H9 (cell line): ENCODE results near the gene KDM1B. TPM values are rescaled to one million over a fixed set of nuclear protein-coding genes. Genes with fewer than 3 reads are reported as not detected.

ENCODE experiments used
- DNase-seq: peaks from one replicate; pipeline ENCODE4 v3.0.0-alpha.2; 2017
- H2AFZ ChIP-seq: one replicate; pipeline ENCODE4 v1.6.1; 2013; ENCODE audit warnings: mild to moderate bottlenecking, low read length, control low read depth, moderate library complexity
- H2AK5ac ChIP-seq: 2 replicates; pipeline ENCODE4 v1.6.1; 2013; ENCODE audit warnings: low read length, control low read depth, mixed read lengths; ENCODE audit not compliant: insufficient read length
- H2BK120ac ChIP-seq: one replicate; pipeline ENCODE4 v1.6.1; 2013; ENCODE audit warnings: low read depth, mild to moderate bottlenecking, low read length, control low read depth, inconsistent platforms; ENCODE audit not compliant: poor library complexity, severe bottlenecking
- H2BK12ac ChIP-seq: 2 replicates; pipeline ENCODE4 v1.6.1; 2013; ENCODE audit warnings: low read length, control low read depth, mixed read lengths, low read depth; ENCODE audit not compliant: insufficient read length
- H2BK15ac ChIP-seq: 2 replicates; pipeline ENCODE4 v1.6.1; 2013; ENCODE audit warnings: low read depth, low read length, control low read depth
- H2BK20ac ChIP-seq: one replicate; pipeline ENCODE4 v1.6.1; 2013; ENCODE audit warnings: low read depth, mild to moderate bottlenecking, low read length, control low read depth, inconsistent platforms; ENCODE audit not compliant: poor library complexity, severe bottlenecking
- H2BK5ac ChIP-seq: 2 replicates; pipeline ENCODE4 v1.6.1; 2013; ENCODE audit warnings: low read length, control low read depth, mixed read lengths; ENCODE audit not compliant: insufficient read length
- H3K14ac ChIP-seq: 2 replicates; pipeline ENCODE4 v1.6.1; 2013; ENCODE audit warnings: low read length, control low read depth; ENCODE audit not compliant: insufficient read depth
- H3K18ac ChIP-seq: 2 replicates; pipeline ENCODE4 v1.6.1; 2013; ENCODE audit warnings: low read depth, mild to moderate bottlenecking, mixed read lengths, low read length, control low read depth; ENCODE audit not compliant: insufficient read length
- H3K23ac ChIP-seq: 2 replicates; pipeline ENCODE4 v1.6.1; 2013; ENCODE audit warnings: low read length, control low read depth, mixed read lengths, low read depth; ENCODE audit not compliant: insufficient read length
- H3K23me2 ChIP-seq: 2 replicates; pipeline ENCODE4 v1.6.1; 2013; ENCODE audit warnings: low read depth, mild to moderate bottlenecking, mixed read lengths, low read length, control low read depth; ENCODE audit not compliant: insufficient read length, poor library complexity, severe bottlenecking
- H3K27ac ChIP-seq: 2 replicates; pipeline ENCODE4 v1.5.1; 2013; ENCODE audit warnings: low read length, control low read depth, mixed read lengths, low read depth; ENCODE audit not compliant: insufficient read length
- H3K27me3 ChIP-seq: 2 replicates; pipeline ENCODE4 v1.6.1; 2013; ENCODE audit warnings: low read length, control low read depth, inconsistent platforms; ENCODE audit not compliant: insufficient read depth
- H3K4ac ChIP-seq: 2 replicates; pipeline ENCODE4 v1.6.1; 2013; ENCODE audit warnings: low read depth, mild to moderate bottlenecking, control low read depth, inconsistent platforms, low read length, moderate library complexity
- H3K4me1 ChIP-seq: 2 replicates; pipeline ENCODE4 v1.6.1; 2013; ENCODE audit warnings: low read length, control low read depth, inconsistent platforms; ENCODE audit not compliant: insufficient read depth
- H3K4me2 ChIP-seq: 2 replicates; pipeline ENCODE4 v1.6.1; 2013; ENCODE audit warnings: low read length, control low read depth, mixed read lengths; ENCODE audit not compliant: insufficient read length, insufficient read depth
- H3K56ac ChIP-seq: 2 replicates; pipeline ENCODE4 v1.6.1; 2013; ENCODE audit warnings: low read depth, mild to moderate bottlenecking, mixed read lengths, low read length, control low read depth; ENCODE audit not compliant: insufficient read length
- H3K79me1 ChIP-seq: 2 replicates; pipeline ENCODE4 v1.6.1; 2013; ENCODE audit warnings: low read depth, mild to moderate bottlenecking, moderate library complexity, low read length, control low read depth, inconsistent platforms; ENCODE audit not compliant: insufficient read depth, poor library complexity, severe bottlenecking
- H3K79me2 ChIP-seq: 2 replicates; pipeline ENCODE4 v1.6.1; 2013; ENCODE audit warnings: low read length, control low read depth, inconsistent platforms; ENCODE audit not compliant: insufficient read depth
- H3K9ac ChIP-seq: 2 replicates; pipeline ENCODE4 v1.6.1; 2013; ENCODE audit warnings: low read length, control low read depth, mixed read lengths; ENCODE audit not compliant: insufficient read length; ENCODE audit errors: extremely low read depth
- H3K9me3 ChIP-seq: one replicate; pipeline ENCODE4 v1.6.1; 2013; ENCODE audit warnings: low read depth, low read length, inconsistent platforms; ENCODE audit not compliant: control insufficient read depth
- H3T11ph ChIP-seq: one replicate; pipeline ENCODE4 v1.6.1; 2013; ENCODE audit warnings: mild to moderate bottlenecking, low read length, control low read depth, inconsistent platforms
- H4K20me1 ChIP-seq: one replicate; pipeline ENCODE4 v1.6.1; 2013; ENCODE audit not compliant: control insufficient read depth, insufficient read length, insufficient read depth
- H4K5ac ChIP-seq: 2 replicates; pipeline ENCODE4 v1.6.1; 2013; ENCODE audit warnings: low read depth, mild to moderate bottlenecking, mixed read lengths, low read length, control low read depth; ENCODE audit not compliant: insufficient read length
- H4K8ac ChIP-seq: replicated peaks from 2 replicates; pipeline ENCODE4 v1.6.1; 2013; ENCODE audit warnings: low read length, control low read depth, mixed read lengths, low read depth; ENCODE audit not compliant: insufficient read length
- H4K91ac ChIP-seq: 2 replicates; pipeline ENCODE4 v1.6.1; 2013; ENCODE audit warnings: low read depth, mild to moderate bottlenecking, moderate library complexity, mixed read lengths, low read length, control low read depth; ENCODE audit not compliant: insufficient read length
- H3K27ac Mint-ChIP-seq, 3 experiments: 2 replicates in 2 of 3; 3 replicates in 1 of 3; pipeline ENCODE4 v1.8.0; 2020 to 2021; ENCODE audit warnings: mixed read lengths in 3 of 3, mild to moderate bottlenecking in 1 of 3, moderate library complexity in 1 of 3
- H3K27me3 Mint-ChIP-seq: 2 replicates; pipeline ENCODE4 v1.8.0; 2021; ENCODE audit warnings: low read depth, mild to moderate bottlenecking, moderate library complexity, mixed read lengths
- H3K36me3 Mint-ChIP-seq, 3 experiments: 2 replicates in 2 of 3; 3 replicates in 1 of 3; pipeline ENCODE4 v1.8.0; 2020 to 2021; ENCODE audit warnings: low read depth in 3 of 3, mixed read lengths in 3 of 3; ENCODE audit not compliant: insufficient read depth in 1 of 3
- H3K4me1 Mint-ChIP-seq, 2 experiments: 2 replicates each; pipeline ENCODE4 v1.8.0; 2020; ENCODE audit warnings: mixed read lengths in 2 of 2
- H3K4me3 Mint-ChIP-seq, 2 experiments: 2 replicates in 1 of 2; 3 replicates in 1 of 2; pipeline ENCODE4 v1.8.0; 2020 to 2021; ENCODE audit warnings: mild to moderate bottlenecking in 2 of 2, mixed read lengths in 2 of 2, moderate library complexity in 1 of 2
- H3K9me3 Mint-ChIP-seq, 2 experiments: 2 replicates in 1 of 2; 3 replicates in 1 of 2; pipeline ENCODE4 v1.8.0; 2020; ENCODE audit warnings: mild to moderate bottlenecking in 2 of 2, mixed read lengths in 2 of 2, moderate library complexity in 1 of 2
- WGBS: extraction: QIAGEN DNeasy Blood & Tissue Kit; methylation state at CpG from one replicate; pipeline ENCODE4 v1.1.7; 2013; ENCODE audit warnings: missing lambda C conversion rate, low lambda C conversion rate, mixed read lengths; ENCODE audit not compliant: insufficient read length; ENCODE audit errors: extremely low coverage; 5-methylcytosine and 5-hydroxymethylcytosine counted together
- total RNA-seq: library from RNA; stranded (reverse); gene quantifications from 2 replicates; pipeline ENCODE4 v1.2.1, GENCODE V29; 2021
- TF ChIP-seq, protein P1 (sequence below): fragments of 200-600 bp; sonication (generic); conservative IDR thresholded peaks from 3 replicates; pipeline ENCODE4 v1.8.0; 2021; ENCODE audit warnings: antibody characterized with exemption, mild to moderate bottlenecking

Gene KDM1B
- total RNA-seq, 1 experiment from 2014 or later: 5.4 TPM

DNA sequence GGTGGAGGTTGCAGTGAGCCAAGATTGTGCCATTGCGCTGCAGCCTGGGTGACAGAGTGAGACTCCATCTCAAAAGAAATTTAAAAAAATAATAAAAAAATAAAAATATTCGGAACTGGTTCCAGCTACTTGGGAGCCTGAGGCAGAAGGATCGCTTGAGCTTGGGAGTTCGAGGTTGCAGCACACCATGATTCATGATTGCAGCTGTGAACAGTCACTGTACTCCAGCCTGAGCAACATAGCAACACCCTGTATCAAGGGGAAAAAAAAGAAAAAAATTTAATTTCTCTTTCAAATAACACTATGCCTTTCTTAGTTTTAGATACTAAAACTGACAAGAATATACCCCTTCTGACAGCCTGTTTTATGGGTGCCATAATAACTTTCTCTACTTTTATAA is 10.5 kb downstream of the KDM1B start:
- Histone ChIP-seq H2BK12ac (no peak overlapping the region), H2BK20ac (no peak overlapping the region), H2BK5ac (no peak overlapping the region), H3K79me1 (no peaks in the 10 kb centered on the region), H4K20me1 (no peaks in the 10 kb centered on the region), H3K9ac (no peak overlapping the region), H2BK120ac (no peak overlapping the region), H3K4me1 (no peaks in the 10 kb centered on the region), H3K27ac (no peak overlapping the region), H4K91ac (no peak overlapping the region), H3K23me2 (no peaks in the 10 kb centered on the region), H2AFZ (no peak overlapping the region), H4K5ac (no peak overlapping the region), H3K79me2 (no peaks in the 10 kb centered on the region), H3T11ph (no peak overlapping the region), H3K9me3 (no peaks in the 10 kb centered on the region), H2AK5ac (no peak overlapping the region), H2BK15ac (no peak overlapping the region), H3K23ac (no peak overlapping the region), H4K8ac (no peak overlapping the region), H3K14ac (no peak overlapping the region), H3K18ac (no peak overlapping the region), H3K4ac (no peak overlapping the region), H3K27me3 (no peaks in the 10 kb centered on the region), H3K4me2 (no peak overlapping the region), H3K56ac (no peak overlapping the region)
- DNase-seq: no peak
- no peaks in the 10 kb centered on the region for H3K27me3 Mint-ChIP-seq
- WGBS: no CpG with 5 or more reads among the region's 4 CpGs
- H3K4me1 Mint-ChIP-seq: no peaks in the 10 kb centered on the region
- H3K9me3 Mint-ChIP-seq: peaks cover 9 to 11% of the 10 kb centered on the region in 2 experiments
- H3K4me3 Mint-ChIP-seq: no peak overlapping the region
- H3K36me3 Mint-ChIP-seq: peaks cover 28 to 56% (median 47%) of the 10 kb centered on the region in 3 experiments
- no peak overlapping the region for H3K27ac Mint-ChIP-seq
- TF ChIP-seq, protein P1, sequence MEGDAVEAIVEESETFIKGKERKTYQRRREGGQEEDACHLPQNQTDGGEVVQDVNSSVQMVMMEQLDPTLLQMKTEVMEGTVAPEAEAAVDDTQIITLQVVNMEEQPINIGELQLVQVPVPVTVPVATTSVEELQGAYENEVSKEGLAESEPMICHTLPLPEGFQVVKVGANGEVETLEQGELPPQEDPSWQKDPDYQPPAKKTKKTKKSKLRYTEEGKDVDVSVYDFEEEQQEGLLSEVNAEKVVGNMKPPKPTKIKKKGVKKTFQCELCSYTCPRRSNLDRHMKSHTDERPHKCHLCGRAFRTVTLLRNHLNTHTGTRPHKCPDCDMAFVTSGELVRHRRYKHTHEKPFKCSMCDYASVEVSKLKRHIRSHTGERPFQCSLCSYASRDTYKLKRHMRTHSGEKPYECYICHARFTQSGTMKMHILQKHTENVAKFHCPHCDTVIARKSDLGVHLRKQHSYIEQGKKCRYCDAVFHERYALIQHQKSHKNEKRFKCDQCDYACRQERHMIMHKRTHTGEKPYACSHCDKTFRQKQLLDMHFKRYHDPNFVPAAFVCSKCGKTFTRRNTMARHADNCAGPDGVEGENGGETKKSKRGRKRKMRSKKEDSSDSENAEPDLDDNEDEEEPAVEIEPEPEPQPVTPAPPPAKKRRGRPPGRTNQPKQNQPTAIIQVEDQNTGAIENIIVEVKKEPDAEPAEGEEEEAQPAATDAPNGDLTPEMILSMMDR: no peak
